DOHH2 (cell line): ENCODE measurements around the gene ART4.

Experiments
- EZH2phosphoT487 ChIP-seq: fragments of 200-600 bp; sonication (generic); IDR thresholded peaks from 2 replicates; pipeline ENCODE4 v1.6.1; 2017; ENCODE audit warnings: borderline replicate concordance, mild to moderate bottlenecking, antibody characterized with exemption, low read length, moderate library complexity, mixed read lengths
- TF ChIP-seq, protein P1 (sequence below): fragments of 200-600 bp; sonication (generic); IDR thresholded peaks from one replicate; pipeline ENCODE4 v1.5.1; 2014; ENCODE audit warnings: antibody characterized with exemption, mild to moderate bottlenecking, low read depth, low read length; ENCODE audit not compliant: poor library complexity, severe bottlenecking

- TF ChIP-seq, protein P1, sequence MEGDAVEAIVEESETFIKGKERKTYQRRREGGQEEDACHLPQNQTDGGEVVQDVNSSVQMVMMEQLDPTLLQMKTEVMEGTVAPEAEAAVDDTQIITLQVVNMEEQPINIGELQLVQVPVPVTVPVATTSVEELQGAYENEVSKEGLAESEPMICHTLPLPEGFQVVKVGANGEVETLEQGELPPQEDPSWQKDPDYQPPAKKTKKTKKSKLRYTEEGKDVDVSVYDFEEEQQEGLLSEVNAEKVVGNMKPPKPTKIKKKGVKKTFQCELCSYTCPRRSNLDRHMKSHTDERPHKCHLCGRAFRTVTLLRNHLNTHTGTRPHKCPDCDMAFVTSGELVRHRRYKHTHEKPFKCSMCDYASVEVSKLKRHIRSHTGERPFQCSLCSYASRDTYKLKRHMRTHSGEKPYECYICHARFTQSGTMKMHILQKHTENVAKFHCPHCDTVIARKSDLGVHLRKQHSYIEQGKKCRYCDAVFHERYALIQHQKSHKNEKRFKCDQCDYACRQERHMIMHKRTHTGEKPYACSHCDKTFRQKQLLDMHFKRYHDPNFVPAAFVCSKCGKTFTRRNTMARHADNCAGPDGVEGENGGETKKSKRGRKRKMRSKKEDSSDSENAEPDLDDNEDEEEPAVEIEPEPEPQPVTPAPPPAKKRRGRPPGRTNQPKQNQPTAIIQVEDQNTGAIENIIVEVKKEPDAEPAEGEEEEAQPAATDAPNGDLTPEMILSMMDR: no peak
- no peak for TF ChIP-seq EZH2phosphoT487
These were observed 33.0 kb downstream of the ART4 start for GRCh38 chr12:14810167-14810952.
